D721Med (cell line): Measurements from ENCODE around the gene TUBB2B.

ENCODE experiments used
- DNase-seq: peaks from one replicate; pipeline ENCODE4 v3.0.0; 2011; ENCODE audit warnings: low spot score; ENCODE audit not compliant: insufficient read length
- FAIRE-seq: peaks from 2 replicates; lab custom pipeline; 2011; peaks lifted over from hg19 to GRCh38; lab: Jason Lieb, UNC
- TF ChIP-seq, protein P1 (sequence below): IDR thresholded peaks from 2 replicates; pipeline ENCODE4 v1.5.1; 2012; ENCODE audit warnings: mild to moderate bottlenecking, control low read depth; ENCODE audit not compliant: insufficient read depth; ENCODE audit errors: missing control alignments

The TUBB2B gene

DNA sequence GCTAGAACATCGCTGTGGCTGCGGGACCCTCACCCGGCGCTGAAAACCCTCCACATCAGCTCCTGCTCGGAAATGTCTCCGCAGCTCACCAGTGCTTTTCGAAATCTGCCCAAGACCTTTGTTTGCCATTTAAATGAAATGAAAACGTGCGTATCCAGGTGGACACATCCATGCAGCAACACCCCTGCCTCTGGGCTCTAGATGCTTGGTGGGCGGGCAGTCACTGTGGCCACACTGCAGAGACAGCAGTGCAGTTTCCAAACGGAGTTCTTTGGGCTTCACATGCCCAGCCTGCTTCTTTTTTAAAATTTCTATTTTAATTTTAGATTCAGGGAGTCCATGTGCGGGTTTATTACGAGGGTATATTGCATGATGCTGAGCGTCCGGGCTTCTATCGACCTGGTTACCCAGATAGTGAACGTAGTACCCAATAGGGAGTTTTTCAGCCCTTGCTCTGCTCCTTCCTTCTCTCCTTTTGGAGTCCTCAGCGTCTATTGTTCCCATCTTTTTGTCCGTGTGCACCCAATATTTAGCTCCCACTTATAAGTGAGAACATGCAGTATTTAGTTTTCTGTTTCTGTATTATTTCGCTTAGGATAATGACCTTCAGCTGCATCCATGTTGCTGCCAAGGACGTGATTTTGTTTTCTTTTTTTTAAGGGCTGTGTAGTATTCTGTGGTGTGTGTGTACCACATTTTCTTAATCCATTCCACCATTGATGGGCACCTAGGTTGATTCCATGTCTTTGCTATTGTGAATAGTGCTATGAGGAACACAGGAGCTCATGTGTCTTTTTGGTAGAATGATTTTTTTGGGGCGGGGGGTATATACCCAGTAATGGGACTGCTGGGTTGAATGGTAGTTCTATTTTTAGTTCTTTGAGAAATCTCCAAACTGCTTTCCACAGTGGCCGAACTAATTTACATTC lies 4.8 kb upstream of the TUBB2B start:
- DNase-seq: no peak
- FAIRE-seq: no peak
- TF ChIP-seq, protein P1, sequence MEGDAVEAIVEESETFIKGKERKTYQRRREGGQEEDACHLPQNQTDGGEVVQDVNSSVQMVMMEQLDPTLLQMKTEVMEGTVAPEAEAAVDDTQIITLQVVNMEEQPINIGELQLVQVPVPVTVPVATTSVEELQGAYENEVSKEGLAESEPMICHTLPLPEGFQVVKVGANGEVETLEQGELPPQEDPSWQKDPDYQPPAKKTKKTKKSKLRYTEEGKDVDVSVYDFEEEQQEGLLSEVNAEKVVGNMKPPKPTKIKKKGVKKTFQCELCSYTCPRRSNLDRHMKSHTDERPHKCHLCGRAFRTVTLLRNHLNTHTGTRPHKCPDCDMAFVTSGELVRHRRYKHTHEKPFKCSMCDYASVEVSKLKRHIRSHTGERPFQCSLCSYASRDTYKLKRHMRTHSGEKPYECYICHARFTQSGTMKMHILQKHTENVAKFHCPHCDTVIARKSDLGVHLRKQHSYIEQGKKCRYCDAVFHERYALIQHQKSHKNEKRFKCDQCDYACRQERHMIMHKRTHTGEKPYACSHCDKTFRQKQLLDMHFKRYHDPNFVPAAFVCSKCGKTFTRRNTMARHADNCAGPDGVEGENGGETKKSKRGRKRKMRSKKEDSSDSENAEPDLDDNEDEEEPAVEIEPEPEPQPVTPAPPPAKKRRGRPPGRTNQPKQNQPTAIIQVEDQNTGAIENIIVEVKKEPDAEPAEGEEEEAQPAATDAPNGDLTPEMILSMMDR: no peak

DNA sequence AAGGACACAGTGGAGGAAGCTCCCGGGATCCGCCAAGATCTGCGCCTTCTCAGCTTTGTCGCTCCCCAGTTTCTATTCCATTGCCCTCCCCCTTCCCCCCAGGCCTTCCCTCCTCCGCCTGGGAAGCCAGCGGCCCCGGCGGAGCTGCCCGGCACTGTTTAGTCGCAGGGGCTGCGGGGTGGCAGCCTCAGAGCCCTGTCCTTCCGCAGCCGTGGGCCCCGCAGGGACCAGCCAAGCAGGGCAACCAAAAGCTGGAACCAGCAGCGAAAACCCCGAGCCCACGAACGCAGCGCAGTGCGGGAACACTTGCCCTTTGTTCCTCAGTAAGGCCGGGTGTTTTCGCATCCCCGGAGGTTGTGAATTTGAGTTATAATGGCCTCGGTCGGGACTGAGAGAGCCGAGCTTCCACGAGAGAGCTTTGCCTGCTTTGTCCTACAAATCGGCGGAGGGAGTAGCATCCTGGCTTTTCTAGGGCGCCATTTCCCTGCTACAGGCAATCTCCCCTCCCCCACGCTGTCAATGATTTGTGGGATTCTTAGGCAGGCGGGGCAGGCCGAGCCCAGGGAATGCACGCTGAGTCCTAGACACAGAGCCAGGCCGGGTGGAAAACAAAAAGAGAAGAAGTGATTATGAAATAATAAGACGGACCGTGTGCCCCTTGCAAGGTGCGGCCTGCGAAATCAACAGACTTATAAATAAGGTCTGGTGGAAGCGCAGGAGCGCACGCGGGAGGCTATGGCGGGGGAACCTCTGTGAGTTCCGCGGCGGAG lies 4.0 kb upstream of the TUBB2B start:
- TF ChIP-seq, protein P1: no peak
- FAIRE-seq: no peak
- no peak for DNase-seq

DNA sequence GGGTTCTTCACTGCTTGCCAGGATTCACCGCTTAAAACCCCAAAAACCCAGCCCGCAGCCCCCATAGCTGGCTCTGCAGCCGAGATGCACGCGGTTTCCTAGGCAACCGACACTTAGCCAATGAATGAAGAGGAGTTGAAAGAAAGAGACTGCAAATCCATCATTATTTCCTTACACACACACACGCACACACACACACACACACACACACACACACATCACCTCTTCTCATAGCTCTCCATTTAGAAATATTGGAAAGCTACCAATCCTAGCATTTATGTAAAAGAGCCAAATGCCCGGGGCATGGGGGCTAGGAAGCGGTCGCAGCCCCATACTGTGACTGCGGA lies 3.4 kb upstream of the TUBB2B start:
- TF ChIP-seq, protein P1: no peak
- DNase-seq: no peak
- no peak for FAIRE-seq

DNA sequence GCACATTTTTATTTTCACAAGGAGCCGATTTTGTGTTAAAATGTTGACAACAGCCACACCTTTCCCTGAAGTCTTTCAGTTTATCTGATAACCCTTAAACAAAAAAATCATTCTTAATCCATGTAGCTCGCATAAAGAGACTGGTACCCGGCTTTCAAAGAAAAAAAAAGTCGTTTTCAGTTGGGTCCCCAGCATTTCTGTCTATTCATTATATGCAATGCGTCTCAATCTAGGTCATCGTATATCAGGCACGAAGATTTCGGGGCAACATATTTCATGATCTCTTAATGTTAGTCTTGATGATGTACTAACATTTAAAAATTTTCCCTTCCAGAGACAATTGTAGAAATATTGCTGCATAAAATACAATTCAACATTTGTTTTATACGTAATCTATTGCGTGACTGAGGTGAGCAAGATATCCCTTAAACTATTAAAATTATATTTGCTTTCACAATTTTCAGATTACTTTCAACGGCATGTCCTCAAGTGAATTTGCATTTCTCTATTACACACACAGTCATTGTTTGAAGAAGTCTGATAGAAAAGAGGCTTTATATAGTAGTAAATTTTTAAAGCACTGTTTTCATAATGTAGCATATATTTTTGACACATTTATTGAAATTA lies 2.9 kb upstream of the TUBB2B start:
- no peak for DNase-seq
- TF ChIP-seq, protein P1: no peak
- no peak for FAIRE-seq

DNA sequence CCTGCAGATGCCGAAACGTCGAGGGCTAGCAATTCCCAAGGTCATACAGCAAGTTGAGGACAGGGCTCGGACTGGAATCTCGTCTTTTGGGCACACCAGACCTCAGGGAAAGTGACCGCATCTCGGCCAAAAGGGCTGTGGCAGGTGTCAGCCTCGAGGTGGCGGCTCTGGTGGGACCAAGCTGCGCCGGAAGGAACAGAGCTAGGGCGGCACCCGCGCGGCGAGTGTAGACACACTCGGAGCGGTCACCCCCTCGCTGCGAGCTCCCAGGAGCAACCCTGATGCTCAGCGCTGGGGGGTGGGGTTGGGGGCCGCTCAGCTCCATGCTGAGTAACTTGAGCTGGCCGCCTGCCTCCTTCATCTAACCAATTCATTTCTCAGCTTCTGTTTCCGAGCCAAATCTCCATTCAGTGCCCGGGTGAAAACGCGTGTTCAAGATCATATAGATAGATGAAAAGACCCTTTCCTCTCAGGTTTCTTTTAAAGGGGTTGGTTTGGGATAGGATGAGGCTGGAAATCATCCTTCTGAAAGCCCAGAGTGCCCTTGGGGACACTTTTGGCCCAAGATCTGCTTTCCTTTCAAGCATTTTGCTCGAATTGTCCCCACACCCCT lies 2.2 kb upstream of the TUBB2B start:
- TF ChIP-seq, protein P1: no peak
- no peak for FAIRE-seq
- DNase-seq: no peak

DNA sequence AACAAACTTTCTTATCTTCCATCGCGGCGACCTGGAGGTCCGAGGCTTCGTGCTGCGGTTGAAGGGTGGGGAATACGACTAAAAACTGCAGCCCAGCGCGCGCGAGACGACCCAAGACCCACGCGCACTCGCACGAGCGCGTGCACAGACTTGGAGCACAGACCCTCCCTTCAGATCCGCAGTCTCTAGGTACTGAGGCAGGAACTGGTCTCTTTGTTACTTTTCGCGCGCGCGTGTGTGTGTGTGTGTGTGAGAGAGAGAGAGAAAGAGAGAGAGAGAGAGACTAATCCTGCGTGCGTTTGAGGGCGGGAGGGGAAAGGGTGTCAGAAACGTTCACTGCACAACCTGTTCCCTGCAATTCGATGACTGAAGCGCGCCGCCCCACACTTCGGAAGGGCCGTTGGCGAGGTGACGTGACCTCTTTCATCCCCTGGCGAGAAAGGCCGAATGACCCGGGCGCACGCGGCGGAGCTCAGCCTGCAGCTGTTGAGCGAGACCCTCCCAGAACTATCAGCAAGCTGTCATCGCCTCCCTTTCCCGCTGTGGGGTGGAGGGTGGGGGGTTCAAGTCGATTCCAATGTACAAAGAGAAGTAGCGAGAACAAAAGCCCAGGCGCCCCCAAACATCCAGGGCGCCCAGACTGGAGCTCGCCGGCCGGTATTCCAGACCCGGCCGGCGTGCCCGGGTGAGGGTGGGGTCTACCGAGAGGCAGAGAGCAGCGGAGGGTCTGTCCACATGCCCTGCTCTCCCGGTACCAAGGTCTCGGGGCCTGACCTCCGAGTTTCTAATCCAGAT lies 1.5 kb upstream of the TUBB2B start:
- FAIRE-seq (no peak), DNase-seq (no peak)
- TF ChIP-seq, protein P1: no peak
